NCI-H82 treated with DMSO at 0.1 percent for 48 hours (cell line): Measurements from ENCODE around the gene TCEA2.

Source experiments
- DNase-seq: peaks from one replicate; lab custom pipeline; 2025; ENCODE audit not compliant: unreplicated experiment; lab: John Stamatoyannopoulos, UW

Gene TCEA2

DNA sequence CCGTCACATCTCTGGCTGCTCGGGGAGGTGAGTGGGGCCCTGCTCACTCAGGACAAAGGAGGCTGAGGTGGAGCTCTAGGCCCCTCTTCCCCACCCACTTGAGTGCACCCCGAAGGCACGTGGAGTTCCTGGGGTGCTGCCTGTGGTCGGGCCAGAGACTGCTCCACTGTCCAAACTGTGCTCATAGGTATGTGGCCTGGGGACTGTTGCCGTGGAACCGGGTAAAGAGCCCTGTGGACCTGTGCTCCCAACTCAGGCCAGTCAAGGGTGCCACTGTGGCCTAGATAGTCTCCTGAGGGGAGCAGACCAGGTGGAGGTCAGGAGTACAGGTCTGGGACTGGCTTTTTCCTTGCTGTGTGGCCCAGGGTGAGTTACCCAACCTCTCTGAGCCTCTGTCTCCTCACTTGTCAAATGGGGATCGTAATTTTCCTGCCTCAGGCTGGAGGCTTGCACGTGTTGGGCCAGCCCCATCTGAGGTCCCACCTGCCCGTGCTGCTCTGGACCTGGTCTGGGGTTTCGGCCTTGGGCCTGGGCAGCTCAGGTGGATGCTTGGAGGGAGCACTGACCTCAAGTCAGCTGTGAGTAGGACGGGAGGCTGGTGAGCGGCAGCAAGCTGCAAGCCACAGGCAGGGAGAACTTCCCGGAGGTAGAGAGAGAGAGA lies 56.8 kb downstream of the TCEA2 start:
- DNase-seq, result no peak

DNA sequence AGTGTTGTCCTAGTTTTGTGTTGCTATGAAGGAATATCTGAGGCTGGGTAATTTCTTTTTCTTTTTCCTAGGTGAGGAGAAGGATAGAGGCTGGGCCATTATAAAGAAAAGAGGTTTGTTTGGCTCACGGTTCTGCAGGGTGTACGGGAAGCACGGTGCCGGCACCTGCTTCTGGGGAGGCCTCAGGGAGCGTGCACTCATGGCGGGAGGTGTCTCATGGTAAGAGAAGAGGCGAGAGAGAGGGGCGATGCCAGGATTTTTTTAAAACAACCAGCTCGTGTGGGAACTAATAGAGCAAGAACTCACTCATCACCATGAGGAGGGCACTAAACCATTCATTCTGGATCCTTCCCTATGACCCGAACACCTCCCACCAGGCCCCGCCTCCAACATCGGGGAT lies 58.6 kb downstream of the TCEA2 start:
- no peak for DNase-seq
